GM18502 (cell line): ENCODE data around the gene LIPK.
"Not testable (repeated sequence)": the region's sequence is repeated elsewhere in the genome, so short reads cannot be mapped to it uniquely, and the experiment has no call there.

Experiments used
- ATAC-seq: cut with Tn5 transposase; IDR thresholded peaks from one replicate; pipeline ENCODE4 v1.9.1; 2021; ENCODE audit warnings: mild to moderate bottlenecking; ENCODE audit not compliant: unreplicated experiment, poor library complexity

Gene LIPK

GRCh38 chr10:88709361-88709760 lies 3.3 kb downstream of the LIPK start:
- not testable (repeated sequence) for ATAC-seq

- no peak for ATAC-seq
These were observed 9.5 kb downstream of the LIPK start for GRCh38 chr10:88715517-88715916.

GRCh38 chr10:88721392-88721791 lies 15.3 kb downstream of the LIPK start:
- no peak for ATAC-seq

- no peak for ATAC-seq
These were observed 19.7 kb downstream of the LIPK start for GRCh38 chr10:88725798-88726197.

GRCh38 chr10:88728107-88728763 lies 22.2 kb downstream of the LIPK start:
- no peak for ATAC-seq

GRCh38 chr10:88730864-88731263 lies 24.8 kb downstream of the LIPK start:
- no peak for ATAC-seq

- ATAC-seq = no peak
These were observed 25.2 kb downstream of the LIPK start for GRCh38 chr10:88731296-88731695.

GRCh38 chr10:88733215-88733614 lies 27.2 kb downstream of the LIPK start:
- ATAC-seq = no peak

GRCh38 chr10:88735661-88736060 lies 29.6 kb downstream of the LIPK start:
- ATAC-seq = no peak

GRCh38 chr10:88741921-88742320 lies 35.9 kb downstream of the LIPK start:
- ATAC-seq = not testable (repeated sequence)

- ATAC-seq = no peak
These were observed 36.4 kb downstream of the LIPK start for GRCh38 chr10:88742448-88742847.

GRCh38 chr10:88744002-88744401 lies 38.0 kb downstream of the LIPK start:
- ATAC-seq = no peak

- ATAC-seq = no peak
These were observed 39.6 kb downstream of the LIPK start for GRCh38 chr10:88745633-88746032.

GRCh38 chr10:88754287-88754686 lies 48.2 kb downstream of the LIPK start:
- no peak for ATAC-seq

- ATAC-seq = peak; percentile 62
These were observed 49.7 kb downstream of the LIPK start for GRCh38 chr10:88755753-88756152.

GRCh38 chr10:88756660-88757059 lies 50.6 kb downstream of the LIPK start:
- ATAC-seq = no peak

- ATAC-seq = no peak
These were observed 53.5 kb downstream of the LIPK start, which contains the start of gene LIPN for GRCh38 chr10:88759366-88760101. TSS of gene LIPN (plus strand) at chr10:88760020. CDS start at chr10:88761406, 1,386 bp downstream.

- no peak for ATAC-seq
These were observed 56.9 kb downstream of the LIPK start for GRCh38 chr10:88762906-88763305.

GRCh38 chr10:88763441-88763840 lies 57.4 kb downstream of the LIPK start:
- no peak for ATAC-seq

- ATAC-seq = no peak
These were observed 58.1 kb downstream of the LIPK start for GRCh38 chr10:88764110-88764509.

- no peak for ATAC-seq
These were observed 59.8 kb downstream of the LIPK start for GRCh38 chr10:88765816-88766215.

GRCh38 chr10:88769384-88769783 lies 63.3 kb downstream of the LIPK start:
- ATAC-seq = no peak
